ENCODE data around the gene PFDN6. TPM values are rescaled to one million over a fixed set of nuclear protein-coding genes. Genes with fewer than 3 reads are reported as not detected.

PFDN6 gene
- total and polyA plus RNA-seq, 2 of the 13 experiments (the other 11 are each of a cell fraction or from before 2014, with no cell fraction given): 75.5 to 87.0 TPM

GRCh38 chr6:33273129-33273923, 16.1 kb upstream of the PFDN6 start (continued):
- TF ChIP-seq RNF219 (CRISPR knock-in tag; IDR thresholded peaks at IDR 0.05) (no peak), MXD4 (CRISPR knock-in tag; IDR thresholded peaks at IDR 0.05) (no peak), CTCF (CRISPR knock-in tag; IDR thresholded peaks at IDR 0.05) (no peak), CREM (IDR thresholded peaks at IDR 0.05) (no peak), CREM (CRISPR knock-in tag; IDR thresholded peaks at IDR 0.05) (no peak), RAD51 (IDR thresholded peaks at IDR 0.05; ENCODE audit: borderline replicate concordance) (no peak), ZNF510 (CRISPR knock-in tag; IDR thresholded peaks at IDR 0.05; ENCODE audit: low read depth) (no peak), JUNB (CRISPR knock-in tag; IDR thresholded peaks at IDR 0.05; ENCODE audit: borderline replicate concordance) (no peak), HNRNPLL (IDR thresholded peaks at IDR 0.05; ENCODE audit: low read depth, low read length, poor library complexity, severe bottlenecking) (no peak), MAX (IDR thresholded peaks at IDR 0.05) (0 out of 2 replicates have a peak, but pooled peaks have one; percentile 5), ZBTB8A (CRISPR knock-in tag; IDR thresholded peaks at IDR 0.05; ENCODE audit: borderline replicate concordance, low read depth) (no peak), ZBTB39 (CRISPR knock-in tag; IDR thresholded peaks at IDR 0.05) (no peak), KAT8 (CRISPR knock-in tag; IDR thresholded peaks at IDR 0.05) (peak; percentile 23; the same call in 1 of the 2 replicates), POGK (CRISPR knock-in tag; conservative IDR thresholded peaks at IDR 0.05) (0 out of 2 replicates have a peak, but pooled peaks have one; percentile 32), PAF1 (CRISPR knock-in tag; IDR thresholded peaks at IDR 0.05) (0 out of 2 replicates have a peak, but pooled peaks have one; percentile 9), ZNF660 (CRISPR knock-in tag; IDR thresholded peaks at IDR 0.05; ENCODE audit: borderline replicate concordance, low read depth) (no peak), RBM22 (optimal IDR thresholded peaks at IDR 0.05; ENCODE audit: low read length) (peak; percentile 23)
